ENCODE measurements around the gene OSBPL2. TPM values are rescaled to one million over a fixed set of nuclear protein-coding genes. Genes with fewer than 3 reads are reported as not detected.

OSBPL2 gene
- total and polyA plus RNA-seq, 2 donors (not counting 1 experiment from before 2014, with no cell fraction given), result 13.3 to 27.9 TPM

DNA sequence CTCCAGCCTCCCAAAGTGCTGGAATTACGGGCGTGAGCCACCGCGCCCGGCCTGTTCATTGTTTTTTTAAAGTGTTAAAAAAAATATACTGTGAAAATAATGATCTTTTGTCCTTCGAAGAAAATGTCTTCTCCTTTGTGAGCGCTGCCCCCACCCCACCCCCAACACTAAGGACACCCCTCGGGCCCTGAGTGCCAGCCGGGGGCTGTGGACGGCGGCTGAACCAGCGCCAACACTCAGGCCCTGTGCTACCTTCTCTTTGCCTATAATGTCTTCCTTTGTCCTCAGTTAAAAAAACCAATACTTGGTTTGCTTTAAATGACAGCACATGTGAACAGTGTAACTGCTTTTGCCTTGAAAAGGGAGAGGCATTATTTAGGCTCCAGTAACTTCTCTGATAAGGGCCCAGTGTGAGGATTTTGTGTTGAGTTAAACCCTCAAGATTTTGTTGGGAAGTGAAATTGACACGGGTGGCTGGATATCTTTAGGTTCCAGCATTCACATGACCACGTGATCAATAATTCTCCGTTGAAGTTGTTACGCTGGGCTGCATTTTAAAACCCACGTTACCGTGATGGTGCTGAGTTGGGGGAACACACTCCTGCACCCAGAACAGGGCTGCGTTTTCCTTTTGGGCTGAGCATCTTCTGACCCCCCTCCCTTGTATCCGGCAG, 54.9 kb downstream of the OSBPL2 start:
- Histone ChIP-seq H3K4me1 (ENCODE audit: control insufficient read depth, extremely low read depth, insufficient read depth, low read length) (no peaks in the 10 kb centered on the region), H4K20me1 (ENCODE audit: control insufficient read depth, extremely low read depth, insufficient read depth, low read length) (no peaks in the 10 kb centered on the region), H2AFZ (ENCODE audit: low read length) (no peak overlapping the region), H3K4me3 (replicated peaks in 1 of 4; ENCODE audit: control extremely low read depth in 1 of 4, insufficient read depth in 1 of 4, low read depth in 3 of 4, low read length in 4 of 4) (no peak overlapping the region), H3K9me3 (ENCODE audit: control insufficient read depth, insufficient read depth, low read depth, low read length) (no peaks in the 10 kb centered on the region), H3K9ac (ENCODE audit: insufficient read depth, low read length) (no peak overlapping the region), H3K27ac (ENCODE audit: insufficient read depth, low read length) (no peak overlapping the region), H3K79me2 (ENCODE audit: control insufficient read depth, insufficient read depth, low read length) (no peaks in the 10 kb centered on the region), H3K4me2 (ENCODE audit: extremely low read depth, insufficient read depth, low read length) (no peak overlapping the region), H3K27me3 (ENCODE audit: control insufficient read depth, insufficient read depth, low read length) (no peaks in the 10 kb centered on the region), H3K36me3 (ENCODE audit: control insufficient read depth, insufficient read depth, low read length) (peaks cover 7% of the 10 kb centered on the region)
- no peak for TF ChIP-seq EZH2 (IDR thresholded peaks at IDR 0.05; ENCODE audit: low read length, missing control alignments)
- TF ChIP-seq, protein P1, sequence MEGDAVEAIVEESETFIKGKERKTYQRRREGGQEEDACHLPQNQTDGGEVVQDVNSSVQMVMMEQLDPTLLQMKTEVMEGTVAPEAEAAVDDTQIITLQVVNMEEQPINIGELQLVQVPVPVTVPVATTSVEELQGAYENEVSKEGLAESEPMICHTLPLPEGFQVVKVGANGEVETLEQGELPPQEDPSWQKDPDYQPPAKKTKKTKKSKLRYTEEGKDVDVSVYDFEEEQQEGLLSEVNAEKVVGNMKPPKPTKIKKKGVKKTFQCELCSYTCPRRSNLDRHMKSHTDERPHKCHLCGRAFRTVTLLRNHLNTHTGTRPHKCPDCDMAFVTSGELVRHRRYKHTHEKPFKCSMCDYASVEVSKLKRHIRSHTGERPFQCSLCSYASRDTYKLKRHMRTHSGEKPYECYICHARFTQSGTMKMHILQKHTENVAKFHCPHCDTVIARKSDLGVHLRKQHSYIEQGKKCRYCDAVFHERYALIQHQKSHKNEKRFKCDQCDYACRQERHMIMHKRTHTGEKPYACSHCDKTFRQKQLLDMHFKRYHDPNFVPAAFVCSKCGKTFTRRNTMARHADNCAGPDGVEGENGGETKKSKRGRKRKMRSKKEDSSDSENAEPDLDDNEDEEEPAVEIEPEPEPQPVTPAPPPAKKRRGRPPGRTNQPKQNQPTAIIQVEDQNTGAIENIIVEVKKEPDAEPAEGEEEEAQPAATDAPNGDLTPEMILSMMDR (conservative IDR thresholded peaks at IDR 0.05 in 1 of 2, IDR thresholded peaks at IDR 0.05 in 1 of 2; ENCODE audit: low read depth in 1 of 2, low read length in 2 of 2), result no peak
- DNase-seq (ENCODE audit: low read depth in 2 of 2), result no peak

DNA sequence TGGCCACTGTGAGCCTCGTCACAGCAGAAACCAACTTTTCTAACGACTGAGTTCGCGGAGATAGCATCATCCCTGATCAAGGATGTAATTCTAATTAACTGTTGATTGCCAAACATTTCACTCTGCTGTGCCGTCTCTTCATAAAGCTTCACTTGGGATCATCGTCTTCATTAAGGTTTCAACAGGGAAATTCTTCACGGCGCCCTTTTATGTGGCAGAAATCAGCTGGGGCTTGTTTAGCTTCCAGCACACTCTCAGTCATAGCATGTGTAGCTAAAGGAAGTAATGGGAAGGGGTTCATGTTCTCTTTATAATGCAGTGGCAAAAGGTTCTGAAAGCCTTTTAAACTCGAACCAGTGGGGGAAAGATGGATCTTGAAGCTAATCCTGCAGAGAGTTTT, 55.6 kb downstream of the OSBPL2 start:
- TF ChIP-seq, protein P1 (conservative IDR thresholded peaks at IDR 0.05 in 1 of 2, IDR thresholded peaks at IDR 0.05 in 1 of 2; ENCODE audit: low read depth in 1 of 2, low read length in 2 of 2), result no peak
- TF ChIP-seq EZH2 (IDR thresholded peaks at IDR 0.05; ENCODE audit: low read length, missing control alignments), result no peak
- H3K4me2 ChIP-seq (ENCODE audit: extremely low read depth, insufficient read depth, low read length), result no peak overlapping the region
- H3K27ac ChIP-seq (ENCODE audit: insufficient read depth, low read length), result no peak overlapping the region
- no peak overlapping the region for H2AFZ ChIP-seq (ENCODE audit: low read length)
- no peaks in the 10 kb centered on the region for H3K4me1 ChIP-seq (ENCODE audit: control insufficient read depth, extremely low read depth, insufficient read depth, low read length)
- no peak for DNase-seq (ENCODE audit: low read depth in 2 of 2)
- no peaks in the 10 kb centered on the region for H3K9me3 ChIP-seq (ENCODE audit: control insufficient read depth, insufficient read depth, low read depth, low read length)
- H3K9ac ChIP-seq (ENCODE audit: insufficient read depth, low read length), result no peak overlapping the region
- no peaks in the 10 kb centered on the region for H4K20me1 ChIP-seq (ENCODE audit: control insufficient read depth, extremely low read depth, insufficient read depth, low read length)
- H3K27me3 ChIP-seq (ENCODE audit: control insufficient read depth, insufficient read depth, low read length), result no peaks in the 10 kb centered on the region
- H3K4me3 ChIP-seq (replicated peaks in 1 of 4; ENCODE audit: control extremely low read depth in 1 of 4, insufficient read depth in 1 of 4, low read depth in 3 of 4, low read length in 4 of 4), result no peak overlapping the region
- no peaks in the 10 kb centered on the region for H3K79me2 ChIP-seq (ENCODE audit: control insufficient read depth, insufficient read depth, low read length)
- H3K36me3 ChIP-seq (ENCODE audit: control insufficient read depth, insufficient read depth, low read length), result peaks cover 5% of the 10 kb centered on the region

DNA sequence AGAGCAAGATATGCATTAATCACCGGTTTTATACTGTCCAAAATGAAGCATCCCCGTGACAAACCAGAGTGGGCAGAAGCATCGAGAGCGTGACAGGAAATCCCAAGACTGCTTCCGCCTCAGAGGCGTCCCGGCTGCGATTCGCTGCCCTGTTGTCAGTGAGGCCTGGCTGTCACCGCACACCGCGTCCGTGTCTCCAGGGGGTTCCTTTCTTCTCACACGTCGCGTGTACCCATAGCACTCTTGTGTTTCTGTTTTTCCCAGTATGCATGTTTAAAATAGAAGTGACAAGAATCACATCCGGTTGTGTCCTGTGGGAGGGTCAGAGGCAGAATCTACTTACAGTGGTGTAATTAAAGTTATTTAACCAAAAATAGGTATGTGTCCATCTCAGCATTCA, 56.2 kb downstream of the OSBPL2 start:
- Histone ChIP-seq H2AFZ (ENCODE audit: low read length) (no peak overlapping the region), H3K27me3 (ENCODE audit: control insufficient read depth, insufficient read depth, low read length) (no peaks in the 10 kb centered on the region), H4K20me1 (ENCODE audit: control insufficient read depth, extremely low read depth, insufficient read depth, low read length) (no peaks in the 10 kb centered on the region), H3K4me2 (ENCODE audit: extremely low read depth, insufficient read depth, low read length) (no peak overlapping the region), H3K27ac (ENCODE audit: insufficient read depth, low read length) (no peak overlapping the region), H3K4me3 (replicated peaks in 1 of 4; ENCODE audit: control extremely low read depth in 1 of 4, insufficient read depth in 1 of 4, low read depth in 3 of 4, low read length in 4 of 4) (no peak overlapping the region), H3K9me3 (ENCODE audit: control insufficient read depth, insufficient read depth, low read depth, low read length) (no peaks in the 10 kb centered on the region), H3K79me2 (ENCODE audit: control insufficient read depth, insufficient read depth, low read length) (no peaks in the 10 kb centered on the region), H3K9ac (ENCODE audit: insufficient read depth, low read length) (no peak overlapping the region), H3K4me1 (ENCODE audit: control insufficient read depth, extremely low read depth, insufficient read depth, low read length) (no peaks in the 10 kb centered on the region), H3K36me3 (ENCODE audit: control insufficient read depth, insufficient read depth, low read length) (peaks cover 5% of the 10 kb centered on the region)
- TF ChIP-seq, protein P1 (conservative IDR thresholded peaks at IDR 0.05 in 1 of 2, IDR thresholded peaks at IDR 0.05 in 1 of 2; ENCODE audit: low read depth in 1 of 2, low read length in 2 of 2), result no peak
- TF ChIP-seq EZH2 (IDR thresholded peaks at IDR 0.05; ENCODE audit: low read length, missing control alignments), result no peak
- no peak for DNase-seq (ENCODE audit: low read depth in 2 of 2)
